ENCODE data around the gene TRAPPC3L. TPM values are rescaled to one million over a fixed set of nuclear protein-coding genes. Genes with fewer than 3 reads are reported as not detected.
A peak's percentile ranks its signal among the peaks of the same experiment; 100 is the strongest.
"Not testable (repeated sequence)": the region's sequence is repeated elsewhere in the genome, so short reads cannot be mapped to it uniquely, and the experiment has no call there.

Gene TRAPPC3L
- total and polyA plus RNA-seq, 8 donors = 0.12 to 0.99 (median 0.37) TPM

DNA sequence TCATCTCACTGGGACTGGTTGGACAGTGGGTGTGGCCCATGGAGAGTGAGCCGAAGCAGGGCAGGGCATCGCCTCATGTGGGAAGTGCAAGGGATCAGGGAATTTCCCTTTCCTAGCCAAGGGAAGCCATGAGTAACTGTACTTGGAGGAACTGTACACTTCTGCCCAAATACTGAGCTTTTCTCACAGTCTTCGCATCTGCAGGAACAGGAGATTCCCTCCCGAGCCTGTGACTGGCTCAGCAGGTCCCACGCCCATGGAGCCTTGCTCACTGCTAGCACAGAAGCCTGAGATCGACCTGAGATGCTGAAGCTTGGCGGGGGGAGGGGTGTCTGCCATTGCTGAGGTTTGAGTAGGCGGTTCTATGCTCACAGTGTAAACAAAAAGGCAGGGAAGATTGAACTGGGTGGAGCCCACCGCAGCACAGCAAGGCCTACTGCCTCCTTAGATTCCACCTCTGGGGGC, 44.5 kb downstream of the TRAPPC3L start:
- no peaks in the 10 kb centered on the region for H3K4me1 ChIP-seq
- H3K27ac ChIP-seq = no peak overlapping the region
- no peaks in the 10 kb centered on the region for H3K9me3 ChIP-seq
- DNase-seq (no peak), ATAC-seq (no peak)
- no peak overlapping the region for H3K4me3 ChIP-seq
- TF ChIP-seq, protein P1, sequence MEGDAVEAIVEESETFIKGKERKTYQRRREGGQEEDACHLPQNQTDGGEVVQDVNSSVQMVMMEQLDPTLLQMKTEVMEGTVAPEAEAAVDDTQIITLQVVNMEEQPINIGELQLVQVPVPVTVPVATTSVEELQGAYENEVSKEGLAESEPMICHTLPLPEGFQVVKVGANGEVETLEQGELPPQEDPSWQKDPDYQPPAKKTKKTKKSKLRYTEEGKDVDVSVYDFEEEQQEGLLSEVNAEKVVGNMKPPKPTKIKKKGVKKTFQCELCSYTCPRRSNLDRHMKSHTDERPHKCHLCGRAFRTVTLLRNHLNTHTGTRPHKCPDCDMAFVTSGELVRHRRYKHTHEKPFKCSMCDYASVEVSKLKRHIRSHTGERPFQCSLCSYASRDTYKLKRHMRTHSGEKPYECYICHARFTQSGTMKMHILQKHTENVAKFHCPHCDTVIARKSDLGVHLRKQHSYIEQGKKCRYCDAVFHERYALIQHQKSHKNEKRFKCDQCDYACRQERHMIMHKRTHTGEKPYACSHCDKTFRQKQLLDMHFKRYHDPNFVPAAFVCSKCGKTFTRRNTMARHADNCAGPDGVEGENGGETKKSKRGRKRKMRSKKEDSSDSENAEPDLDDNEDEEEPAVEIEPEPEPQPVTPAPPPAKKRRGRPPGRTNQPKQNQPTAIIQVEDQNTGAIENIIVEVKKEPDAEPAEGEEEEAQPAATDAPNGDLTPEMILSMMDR (IDR thresholded peaks at IDR 0.05) = no peak
- no peaks in the 10 kb centered on the region for H3K36me3 ChIP-seq
- intact Hi-C loops (cut with DNase I) = no loop called here
- no peaks in the 10 kb centered on the region for H3K27me3 ChIP-seq

DNA sequence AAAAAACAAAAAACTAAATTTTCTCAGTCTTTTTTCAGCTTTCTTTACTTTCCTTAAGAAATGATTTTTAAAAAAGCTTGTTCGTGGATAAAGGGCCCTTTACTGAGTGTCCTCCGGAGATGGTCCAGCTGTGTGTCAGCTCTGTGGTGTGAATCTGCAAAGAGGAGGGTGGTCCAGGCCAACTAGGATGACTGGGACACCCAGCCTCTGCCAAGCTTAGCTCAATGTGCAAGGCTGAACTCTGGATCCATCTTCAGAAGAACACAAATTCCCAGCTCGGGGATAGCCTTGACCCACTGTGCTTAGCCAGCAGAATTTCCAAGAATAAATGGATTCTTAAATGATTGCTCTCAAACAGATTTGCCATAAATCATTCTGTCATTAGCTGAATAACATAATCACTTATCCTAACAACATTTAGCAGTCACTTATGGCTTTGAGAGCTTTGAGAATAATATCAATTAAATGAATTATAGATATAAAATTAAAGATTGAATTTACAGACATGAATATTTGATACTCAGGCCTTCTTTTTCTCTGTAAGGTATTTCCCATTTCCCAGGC, 48.3 kb downstream of the TRAPPC3L start:
- TF ChIP-seq, protein P1 (IDR thresholded peaks at IDR 0.05) = no peak
- H3K4me3 ChIP-seq = no peak overlapping the region
- H3K27ac ChIP-seq = no peak overlapping the region
- no peaks in the 10 kb centered on the region for H3K27me3 ChIP-seq
- intact Hi-C loops (cut with DNase I) = no loop called here
- H3K4me1 ChIP-seq = no peaks in the 10 kb centered on the region
- DNase-seq = peak in 2 of 4 donors; percentile 91 to 95
- peak; percentile 63 for ATAC-seq
- no peaks in the 10 kb centered on the region for H3K9me3 ChIP-seq
- H3K36me3 ChIP-seq = no peaks in the 10 kb centered on the region

DNA sequence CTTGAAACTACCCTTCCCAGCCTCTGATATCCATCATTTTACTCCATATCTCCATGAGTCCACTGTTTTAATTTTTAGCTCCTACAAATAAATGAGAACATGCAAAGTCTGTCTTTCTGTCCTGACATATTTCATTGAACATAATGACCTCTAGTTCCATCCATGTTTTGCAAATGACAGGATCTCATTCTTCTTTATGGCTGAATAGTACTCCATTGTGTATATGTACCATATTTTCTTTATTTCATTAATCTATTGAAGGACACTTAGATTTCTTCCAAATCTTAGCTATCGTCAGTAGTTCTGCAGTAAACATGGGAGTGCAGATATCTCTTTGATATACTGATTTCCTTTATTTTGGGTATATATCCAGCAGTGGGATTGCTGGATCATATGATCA, 50.3 kb downstream of the TRAPPC3L start:
- intact Hi-C loops (cut with DNase I); H3K4me1 ChIP-seq; DNase-seq; H3K36me3 ChIP-seq; H3K27ac ChIP-seq; H3K27me3 ChIP-seq; ATAC-seq; H3K4me3 ChIP-seq; H3K9me3 ChIP-seq: not testable (repeated sequence)

DNA sequence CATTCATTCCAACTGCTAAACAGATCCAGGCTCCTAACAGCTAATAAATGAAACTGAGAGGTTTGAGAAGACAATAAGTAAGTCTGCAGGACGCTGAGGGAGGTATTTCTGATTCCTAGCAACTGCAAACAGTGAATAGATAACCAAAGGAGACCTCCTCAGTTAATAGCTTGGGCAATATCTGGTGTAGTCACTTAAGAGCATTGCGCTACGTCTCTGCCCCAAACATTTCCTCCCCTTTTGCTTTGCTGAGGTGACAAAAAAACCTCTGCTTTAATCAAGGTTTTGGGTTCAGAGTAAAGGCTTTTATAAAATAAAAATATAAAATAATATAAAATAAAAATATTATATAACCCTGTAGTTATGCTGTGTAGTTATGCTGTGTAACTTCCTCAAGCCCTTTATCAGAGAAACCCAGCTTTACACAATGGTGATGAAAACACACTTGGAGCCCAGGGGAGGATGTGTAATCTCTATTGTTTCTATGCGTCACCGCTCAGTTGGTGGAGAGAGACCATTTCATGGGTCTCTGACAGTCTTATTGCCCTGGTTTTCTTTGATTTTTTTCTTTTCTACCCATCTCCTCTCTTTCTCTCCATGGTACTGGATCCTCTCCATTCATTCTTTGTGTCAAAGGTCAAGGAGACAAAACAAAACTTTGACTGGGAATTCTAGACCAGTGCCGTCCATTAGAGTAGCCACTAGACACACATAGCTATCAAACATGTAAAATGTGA, 53.0 kb downstream of the TRAPPC3L start:
- ATAC-seq (no peak), DNase-seq (no peak)
- intact Hi-C loops (cut with DNase I) = no loop called here
- H3K4me1 ChIP-seq = no peaks in the 10 kb centered on the region
- H3K36me3 ChIP-seq = no peaks in the 10 kb centered on the region
- H3K9me3 ChIP-seq = no peaks in the 10 kb centered on the region
- TF ChIP-seq, protein P1 (IDR thresholded peaks at IDR 0.05) = no peak
- peak overlapping the region in 1 of 2 donors; percentile 53 for H3K27ac ChIP-seq
- H3K4me3 ChIP-seq = no peak overlapping the region
- no peaks in the 10 kb centered on the region for H3K27me3 ChIP-seq

DNA sequence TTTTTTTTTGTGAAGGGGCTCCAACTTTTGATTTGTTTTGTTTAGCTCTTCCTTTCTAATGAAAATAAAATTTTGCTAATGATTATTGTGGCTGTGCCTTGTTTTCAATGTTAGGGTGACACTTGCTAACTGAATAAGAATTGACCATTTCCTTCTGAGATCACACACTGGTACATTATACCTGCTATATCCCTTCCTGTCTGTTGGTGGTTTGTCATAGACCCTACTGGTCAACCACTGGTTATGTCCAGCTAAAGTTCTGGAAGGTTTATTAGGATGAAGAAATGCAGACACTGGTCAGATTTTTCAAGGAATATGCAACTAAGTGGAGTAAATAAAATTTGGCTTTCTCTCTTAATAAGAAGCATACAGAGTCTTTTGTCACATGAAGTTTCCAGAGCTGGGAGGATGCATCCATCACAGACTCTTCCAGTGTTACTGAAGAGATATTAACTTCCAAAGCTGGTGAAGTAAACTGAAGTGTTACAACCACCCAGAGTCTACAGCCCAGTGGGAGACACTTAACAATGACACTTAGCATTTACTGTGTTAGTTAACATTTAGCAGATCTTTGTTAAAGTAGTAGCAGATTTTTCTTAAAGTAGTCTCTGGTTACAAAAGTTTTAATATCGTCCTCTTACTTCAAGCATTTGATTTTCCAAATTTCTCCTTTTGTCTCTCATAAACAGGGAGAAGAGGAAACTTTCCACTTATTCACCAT, 53.7 kb downstream of the TRAPPC3L start:
- H3K27ac ChIP-seq = peak overlapping the region in 1 of 2 donors; percentile 53
- TF ChIP-seq, protein P1 (IDR thresholded peaks at IDR 0.05) = no peak
- no peaks in the 10 kb centered on the region for H3K27me3 ChIP-seq
- intact Hi-C loops (cut with DNase I) = no loop called here
- ATAC-seq (no peak), DNase-seq (no peak)
- H3K9me3 ChIP-seq = no peaks in the 10 kb centered on the region
- H3K36me3 ChIP-seq = no peaks in the 10 kb centered on the region
- no peaks in the 10 kb centered on the region for H3K4me1 ChIP-seq
- H3K4me3 ChIP-seq = no peak overlapping the region

Data from left lung (tissue), 10 donors.